ENCODE data around the gene SPNS3. TPM values are rescaled to one million over a fixed set of nuclear protein-coding genes. Genes with fewer than 3 reads are reported as not detected.

SPNS3 gene
- total and polyA plus RNA-seq, 2 donors (not counting 3 experiments of a cell fraction or from before 2014, with no cell fraction given) = 0.18 to 0.66 TPM

DNA sequence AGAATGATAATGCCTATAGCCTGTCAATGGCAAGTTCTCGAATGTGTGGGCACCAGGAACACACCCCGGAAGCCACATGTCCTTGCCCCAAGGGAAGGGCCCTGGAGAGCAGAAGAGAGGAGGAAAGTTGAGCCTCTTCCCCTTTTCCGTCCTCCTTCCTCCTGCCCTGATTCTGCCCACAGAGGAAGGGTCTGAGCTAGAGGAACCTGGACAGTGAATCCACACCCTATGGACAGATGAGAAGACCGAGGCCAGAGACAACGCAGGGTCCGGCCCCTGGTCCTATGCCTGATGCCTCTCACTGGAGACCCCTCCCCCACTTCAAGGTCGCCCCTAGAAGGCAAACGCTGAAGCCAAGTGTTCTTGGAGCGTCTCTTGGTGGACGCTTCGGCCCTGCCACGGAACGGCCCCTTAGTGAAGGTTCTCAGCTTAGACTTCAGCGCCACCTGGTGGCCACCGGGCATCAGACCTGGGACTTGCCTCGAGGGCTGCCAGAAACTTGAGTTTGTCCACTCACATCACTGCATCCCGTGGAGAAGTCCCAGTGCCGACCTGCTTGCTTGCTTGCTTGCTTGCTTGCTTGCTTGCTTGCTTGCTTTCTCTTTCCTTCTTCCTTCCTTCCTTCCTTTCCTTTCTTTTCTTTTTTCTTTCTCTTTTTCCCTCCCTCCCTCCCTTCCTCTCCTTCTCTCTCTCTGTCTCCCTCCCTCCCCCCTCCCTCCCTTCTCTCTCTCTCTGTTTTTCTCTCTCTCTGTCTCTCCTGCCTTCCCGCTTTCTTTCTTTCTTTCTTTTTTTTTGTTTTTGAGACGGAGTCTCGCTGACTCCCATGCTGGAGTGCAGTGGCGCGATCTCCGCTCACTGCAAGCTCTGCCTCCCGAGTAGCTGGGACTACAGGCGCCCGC, 20.6 kb upstream of the SPNS3 start:
- dilution Hi-C loops (cut with MboI; ENCODE audit: extremely low pct_ligation_motif_present, low sequenced_read_pairs) = no loop called here
- ChIA-PET CTCF (interaction anchor here (0.6 to 7.4 kb wide), 28 partner anchors 10 to 338 kb away, joined by 3 to 160 read pairs (median 4); partner anchors contain the start of gene SPNS3), POLR2A (interaction anchor here (0.6 kb wide), 2 partner anchors 225 to 270 kb away, joined by 4 to 8 read pairs; no protein-coding TSS in a partner anchor)
- Histone ChIP-seq H3K79me2 (ENCODE audit: control insufficient read depth, insufficient read depth, low read length) (no peaks in the 10 kb centered on the region), H3K27me3 (ENCODE audit: control insufficient read depth in 2 of 2, insufficient read depth in 2 of 2, low read length in 2 of 2) (no peaks in the 10 kb centered on the region), H3K36me3 (ENCODE audit: control insufficient read depth in 2 of 2, extremely low read depth in 1 of 2, insufficient read depth in 2 of 2, low read length in 2 of 2) (no peaks in the 10 kb centered on the region), H3K9me1 (replicated peaks; ENCODE audit: control insufficient read depth, extremely low read depth, insufficient read depth, low read length) (no peaks in the 10 kb centered on the region), H3K4me3 (replicated peaks in 1 of 3; ENCODE audit: insufficient read depth in 1 of 3, low read depth in 1 of 3, low read length in 3 of 3) (no peak overlapping the region), H3K9ac (replicated peaks; ENCODE audit: extremely low read depth, insufficient read depth, low read length) (no peak overlapping the region), H3K4me2 (ENCODE audit: insufficient read depth, low read length) (no peak overlapping the region), H3K27ac (ENCODE audit: insufficient read depth, low read depth, low read length) (no peak overlapping the region), H2AFZ (ENCODE audit: low read depth, low read length) (peak overlapping the region; percentile 74), H4K20me1 (replicated peaks; ENCODE audit: control insufficient read depth, extremely low read depth, insufficient read depth, low read length) (no peaks in the 10 kb centered on the region), H3K4me1 (ENCODE audit: control insufficient read depth, extremely low read depth, insufficient read depth, low read length) (no peaks in the 10 kb centered on the region), H3K9me3 (replicated peaks; ENCODE audit: control insufficient read depth, insufficient read depth, low read length) (no peaks in the 10 kb centered on the region)
- TF ChIP-seq GATA2 (IDR thresholded peaks at IDR 0.05; ENCODE audit: insufficient read depth, insufficient read length, low read depth, low read length) = no peak
- TF ChIP-seq POLR2A (IDR thresholded peaks at IDR 0.05; ENCODE audit: low read depth, low read length) = no peak
- TF ChIP-seq, protein P1, sequence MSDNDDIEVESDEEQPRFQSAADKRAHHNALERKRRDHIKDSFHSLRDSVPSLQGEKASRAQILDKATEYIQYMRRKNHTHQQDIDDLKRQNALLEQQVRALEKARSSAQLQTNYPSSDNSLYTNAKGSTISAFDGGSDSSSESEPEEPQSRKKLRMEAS (IDR thresholded peaks at IDR 0.05; ENCODE audit: insufficient read depth, insufficient read length) = no peak
- TF ChIP-seq JUN (IDR thresholded peaks at IDR 0.05; ENCODE audit: borderline replicate concordance, insufficient read depth, insufficient read length, low read depth) = no peak
- no peak for TF ChIP-seq MYC (IDR thresholded peaks at IDR 0.05; ENCODE audit: low read depth, low read length)
- no peak for TF ChIP-seq FOS (IDR thresholded peaks at IDR 0.05; ENCODE audit: borderline replicate concordance, insufficient read depth, low read length)
- TF ChIP-seq, protein P2, sequence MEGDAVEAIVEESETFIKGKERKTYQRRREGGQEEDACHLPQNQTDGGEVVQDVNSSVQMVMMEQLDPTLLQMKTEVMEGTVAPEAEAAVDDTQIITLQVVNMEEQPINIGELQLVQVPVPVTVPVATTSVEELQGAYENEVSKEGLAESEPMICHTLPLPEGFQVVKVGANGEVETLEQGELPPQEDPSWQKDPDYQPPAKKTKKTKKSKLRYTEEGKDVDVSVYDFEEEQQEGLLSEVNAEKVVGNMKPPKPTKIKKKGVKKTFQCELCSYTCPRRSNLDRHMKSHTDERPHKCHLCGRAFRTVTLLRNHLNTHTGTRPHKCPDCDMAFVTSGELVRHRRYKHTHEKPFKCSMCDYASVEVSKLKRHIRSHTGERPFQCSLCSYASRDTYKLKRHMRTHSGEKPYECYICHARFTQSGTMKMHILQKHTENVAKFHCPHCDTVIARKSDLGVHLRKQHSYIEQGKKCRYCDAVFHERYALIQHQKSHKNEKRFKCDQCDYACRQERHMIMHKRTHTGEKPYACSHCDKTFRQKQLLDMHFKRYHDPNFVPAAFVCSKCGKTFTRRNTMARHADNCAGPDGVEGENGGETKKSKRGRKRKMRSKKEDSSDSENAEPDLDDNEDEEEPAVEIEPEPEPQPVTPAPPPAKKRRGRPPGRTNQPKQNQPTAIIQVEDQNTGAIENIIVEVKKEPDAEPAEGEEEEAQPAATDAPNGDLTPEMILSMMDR (IDR thresholded peaks at IDR 0.05; ENCODE audit: extremely low read depth in 1 of 2, insufficient read depth in 1 of 2, low read depth in 1 of 2, low read length in 2 of 2) = peak; percentile 84 to 95
- no peak for TF ChIP-seq EZH2 (IDR thresholded peaks at IDR 0.05; ENCODE audit: borderline replicate concordance, low read depth, low read length, severe bottlenecking)
- no TSS peak for BruUV-seq (replicated peaks)
- FAIRE-seq = peak; percentile 96
- peak; percentile 85 for DNase-seq (ENCODE audit: low read depth, low spot score)
- intact Hi-C loops (cut with micrococcal nuclease) = loop anchor here (1.0 to 10.0 kb wide), 3 partner anchors 118 to 213 kb away; no protein-coding TSS in a partner anchor

Measured in endothelial cell of umbilical vein (primary cell).